ENCODE data around the gene LUZP2. TPM values are rescaled to one million over a fixed set of nuclear protein-coding genes. Genes with fewer than 3 reads are reported as not detected.

Gene LUZP2
- polyA plus RNA-seq, 1 of the 3 experiments (the other 2 are of a cell fraction) = 0.03 TPM

- TF ChIP-seq EP300 (IDR thresholded peaks at IDR 0.05; ENCODE audit: borderline replicate concordance in 1 of 2, low read depth in 1 of 2, low read length in 1 of 2) (0 out of 4 replicates have a peak, but pooled peaks of 1 of the 2 experiments have one; percentile 8), MXI1 (IDR thresholded peaks at IDR 0.05; ENCODE audit: low read depth, low read length) (no peak), USF1 (IDR thresholded peaks at IDR 0.05; ENCODE audit: borderline replicate concordance, low read depth) (no peak), SMC3 (IDR thresholded peaks at IDR 0.05; ENCODE audit: low read depth, low read length) (no peak), EZH2phosphoT487 (IDR thresholded peaks at IDR 0.05; ENCODE audit: borderline replicate concordance, low read depth) (no peak), ELF1 (IDR thresholded peaks at IDR 0.05) (no peak), IRF3 (IDR thresholded peaks at IDR 0.05; ENCODE audit: low read depth, low read length) (no peak), YY1 (IDR thresholded peaks at IDR 0.05; ENCODE audit: low read depth) (peak; percentile 49; the same call in 1 of the 2 replicates), ZBTB33 (IDR thresholded peaks at IDR 0.05; ENCODE audit: borderline replicate concordance, low read depth) (no peak), RFX5 (IDR thresholded peaks at IDR 0.05; ENCODE audit: low read length) (no peak), NRF1 (IDR thresholded peaks at IDR 0.05; ENCODE audit: low read depth, low read length) (no peak), RCOR1 (IDR thresholded peaks at IDR 0.05; ENCODE audit: low read length) (no peak), NFIC (IDR thresholded peaks at IDR 0.05; ENCODE audit: borderline replicate concordance) (no peak), CTCF (IDR thresholded peaks at IDR 0.05) (no peak), REST (IDR thresholded peaks at IDR 0.05; ENCODE audit: low read depth, low read length) (no peak), CHD2 (IDR thresholded peaks at IDR 0.05; ENCODE audit: low read length, partially characterized antibody) (no peak), PBX3 (IDR thresholded peaks at IDR 0.05) (peak; percentile 55), JUND (IDR thresholded peaks at IDR 0.05) (peak; percentile 8; the same call in 1 of the 2 replicates), GATA2 (CRISPR knock-in tag; IDR thresholded peaks at IDR 0.05) (no peak)
Measured at GRCh38 chr11:24625975-24626374, 129.1 kb downstream of the LUZP2 start (continued).

Data from SK-N-SH (cell line).